GM21723 (cell line): ENCODE data around the gene TMEM163.
"Not testable (repeated sequence)": the region's sequence is repeated elsewhere in the genome, so short reads cannot be mapped to it uniquely, and the experiment has no call there.

Source experiments
- ATAC-seq: cut with Tn5 transposase; IDR thresholded peaks from one replicate; pipeline ENCODE4 v1.9.1; 2021; ENCODE audit warnings: mild to moderate bottlenecking, moderate library complexity; ENCODE audit not compliant: unreplicated experiment

The TMEM163 gene

GRCh38 chr2:134539981-134540380 is 178.8 kb downstream of the TMEM163 start:
- no peak for ATAC-seq

- ATAC-seq: no peak
Observed at GRCh38 chr2:134537702-134538101, 181.1 kb downstream of the TMEM163 start.

GRCh38 chr2:134537121-134537520 is 181.7 kb downstream of the TMEM163 start:
- ATAC-seq: no peak

GRCh38 chr2:134536296-134536695 is 182.5 kb downstream of the TMEM163 start:
- ATAC-seq: no peak

GRCh38 chr2:134532537-134532936 is 186.3 kb downstream of the TMEM163 start:
- ATAC-seq: no peak

- ATAC-seq: no peak
Observed at GRCh38 chr2:134527381-134527780, 191.4 kb downstream of the TMEM163 start.

GRCh38 chr2:134522496-134523455 is 196.0 kb downstream of the TMEM163 start:
- ATAC-seq: no peak

GRCh38 chr2:134518101-134518500 is 200.7 kb downstream of the TMEM163 start:
- ATAC-seq: no peak

- ATAC-seq: no peak
Observed at GRCh38 chr2:134515137-134515536, 203.7 kb downstream of the TMEM163 start.

- ATAC-seq: no peak
Observed at GRCh38 chr2:134513465-134513804, 205.4 kb downstream of the TMEM163 start.

GRCh38 chr2:134512734-134513464 is 205.9 kb downstream of the TMEM163 start:
- ATAC-seq: no peak

- no peak for ATAC-seq
Observed at GRCh38 chr2:134508391-134508790, 210.4 kb downstream of the TMEM163 start.

- no peak for ATAC-seq
Observed at GRCh38 chr2:134507697-134508096, 211.1 kb downstream of the TMEM163 start.

GRCh38 chr2:134507159-134507558 is 211.6 kb downstream of the TMEM163 start:
- not testable (repeated sequence) for ATAC-seq

GRCh38 chr2:134505446-134505845 is 213.4 kb downstream of the TMEM163 start:
- ATAC-seq: no peak

- no peak for ATAC-seq
Observed at GRCh38 chr2:134504586-134505336, 214.0 kb downstream of the TMEM163 start.

- ATAC-seq: no peak
Observed at GRCh38 chr2:134502104-134502503, 216.7 kb downstream of the TMEM163 start.

- ATAC-seq: no peak
Observed at GRCh38 chr2:134501476-134502091, 217.2 kb downstream of the TMEM163 start.

GRCh38 chr2:134500211-134500935 is 218.4 kb downstream of the TMEM163 start:
- no peak for ATAC-seq

- no peak for ATAC-seq
Observed at GRCh38 chr2:134499307-134499926, 219.4 kb downstream of the TMEM163 start.
